HG03342 (cell line): ENCODE data around the gene RAB40AL.

Experiments
- ATAC-seq: cut with Tn5 transposase; IDR thresholded peaks from one replicate; pipeline ENCODE4 v1.9.1; 2021; ENCODE audit warnings: mild to moderate bottlenecking, moderate library complexity; ENCODE audit not compliant: unreplicated experiment

The RAB40AL gene

DNA sequence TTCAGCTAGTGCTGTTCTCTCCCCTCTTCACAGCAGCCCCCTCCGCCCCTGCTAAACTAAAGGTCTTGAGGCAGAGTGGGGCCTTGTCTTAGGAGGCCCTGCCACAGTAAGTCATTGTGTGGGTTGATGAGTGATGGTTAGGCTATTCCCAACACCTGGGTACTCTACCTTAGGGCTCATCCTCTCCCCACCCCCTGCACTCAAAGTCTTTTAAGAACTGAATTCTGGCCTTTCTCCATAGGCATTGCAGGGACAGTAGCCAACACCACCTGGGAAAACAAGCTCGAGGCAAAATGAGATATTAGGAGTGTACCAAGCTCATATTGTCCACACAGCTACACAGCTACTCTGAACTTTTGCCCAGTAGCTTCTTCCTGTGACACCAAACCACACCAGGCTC, 42.5 kb downstream of the RAB40AL start:
- ATAC-seq = no peak

DNA sequence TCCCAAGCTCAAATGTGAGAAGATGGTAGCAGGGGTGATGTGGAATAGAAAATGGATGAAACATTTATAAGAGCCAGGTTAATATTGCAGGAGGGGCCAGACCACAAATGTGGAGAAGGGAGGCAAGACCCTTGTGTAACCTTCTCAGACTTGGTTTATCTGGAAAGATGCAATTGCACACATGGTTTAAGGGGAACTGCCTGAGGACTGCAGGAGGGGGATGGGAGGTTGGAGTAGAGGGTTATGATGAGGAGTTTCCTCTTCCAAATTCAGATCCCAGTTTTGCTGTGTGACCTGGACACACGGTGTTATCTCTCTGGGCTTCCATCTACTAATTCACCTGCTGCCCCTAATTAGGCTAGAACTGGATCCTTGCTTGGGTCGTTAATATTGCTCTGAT, 46.1 kb downstream of the RAB40AL start:
- no peak for ATAC-seq

DNA sequence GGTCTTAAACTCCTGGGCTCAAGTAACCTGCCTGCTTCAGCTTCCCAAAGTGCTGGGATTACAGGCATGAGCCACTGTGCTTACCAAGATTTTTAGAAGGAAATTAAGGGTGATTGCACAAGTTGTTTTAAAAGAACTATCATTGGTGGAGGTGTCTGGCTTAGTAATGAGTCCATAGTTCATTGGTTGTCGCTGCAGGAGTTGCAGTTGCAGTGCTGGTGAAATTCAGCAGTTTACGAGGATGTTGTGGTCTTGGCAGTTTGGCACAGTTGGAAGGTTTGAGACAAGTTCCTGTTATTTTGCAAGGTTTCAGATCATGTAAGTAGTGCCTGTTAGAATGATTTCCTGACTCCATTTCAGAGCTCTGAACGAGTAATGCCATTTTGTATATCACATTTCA, 48.1 kb downstream of the RAB40AL start:
- no peak for ATAC-seq
